Bronchial epithelial cell (primary cell): Measurements from ENCODE around the gene SERPINI1. TPM values are rescaled to one million over a fixed set of nuclear protein-coding genes. Genes with fewer than 3 reads are reported as not detected.

Experiments
- DNase-seq: peaks from one replicate; pipeline ENCODE4 v3.0.0-alpha.2; 2010; ENCODE audit warnings: low read depth
- FAIRE-seq: peaks from 2 replicates; lab custom pipeline; 2011; peaks lifted over from hg19 to GRCh38; lab: Jason Lieb, UNC
- H3K27me3 ChIP-seq: 2 replicates; pipeline ENCODE4 v1.5.1; 2011; ENCODE audit warnings: low read length; ENCODE audit not compliant: control insufficient read depth, insufficient read depth
- H3K36me3 ChIP-seq: 2 replicates; pipeline ENCODE4 v1.5.1; 2011; ENCODE audit warnings: low read length; ENCODE audit not compliant: control insufficient read depth, insufficient read depth
- H3K4me3 ChIP-seq: 2 replicates; pipeline ENCODE4 v1.5.1; 2011; ENCODE audit warnings: mild to moderate bottlenecking, low read depth, low read length, control low read depth
- CTCF ChIP-seq: IDR thresholded peaks from 2 replicates; pipeline ENCODE4 v1.5.1; 2011; ENCODE audit warnings: mild to moderate bottlenecking, moderate library complexity, low read length, control low read depth, inconsistent platforms; ENCODE audit not compliant: insufficient read depth, severe bottlenecking
- total RNA-seq: library from RNA; depleted of rRNA; stranded (reverse); fragments of >200 nt; gene quantifications from 2 replicates; pipeline ENCODE4 v1.2.1, GENCODE V29; 2014

Gene SERPINI1
- total RNA-seq, 1 donor from 2014 or later, result 1.8 TPM

- FAIRE-seq (no peak), DNase-seq (peak; percentile 88)
- H3K36me3 ChIP-seq, result no peaks in the 10 kb centered on the region
- no peak for TF ChIP-seq CTCF
- H3K4me3 ChIP-seq, result no peak overlapping the region
- H3K27me3 ChIP-seq, result no peaks in the 10 kb centered on the region
These were observed 126.7 kb downstream of the SERPINI1 start for GRCh38 chr3:167862104-167862730.

- Histone ChIP-seq H3K36me3 (no peaks in the 10 kb centered on the region), H3K4me3 (no peak overlapping the region), H3K27me3 (no peaks in the 10 kb centered on the region)
- DNase-seq, result no peak
- FAIRE-seq, result peak; percentile 52
- no peak for TF ChIP-seq CTCF
These were observed 128.5 kb downstream of the SERPINI1 start for GRCh38 chr3:167863811-167864551.

- no peak for FAIRE-seq
- no peak for DNase-seq
- no peak overlapping the region for H3K4me3 ChIP-seq
- H3K27me3 ChIP-seq, result no peaks in the 10 kb centered on the region
- no peaks in the 10 kb centered on the region for H3K36me3 ChIP-seq
- TF ChIP-seq CTCF, result no peak
These were observed 129.0 kb downstream of the SERPINI1 start for GRCh38 chr3:167864552-167864874.

GRCh38 chr3:167866331-167866730, 130.8 kb downstream of the SERPINI1 start:
- no peak for FAIRE-seq
- Histone ChIP-seq H3K4me3 (no peak overlapping the region), H3K27me3 (no peaks in the 10 kb centered on the region), H3K36me3 (no peaks in the 10 kb centered on the region)
- TF ChIP-seq CTCF, result no peak
- peak; percentile 17 for DNase-seq

- FAIRE-seq (no peak), DNase-seq (no peak)
- no peaks in the 10 kb centered on the region for H3K27me3 ChIP-seq
- no peak for TF ChIP-seq CTCF
- H3K4me3 ChIP-seq, result no peak overlapping the region
- no peaks in the 10 kb centered on the region for H3K36me3 ChIP-seq
These were observed 132.5 kb downstream of the SERPINI1 start for GRCh38 chr3:167867981-167868380.
